SK-N-MC (cell line): ENCODE data around the gene TMEM115.

Source experiments
- DNase-seq: peaks from one replicate; pipeline ENCODE4 v3.0.0-alpha.2; 2011; ENCODE audit warnings: low read depth, low spot score
- H3K27ac ChIP-seq: fragments of 200-600 bp; sonication (generic); 2 replicates; pipeline ENCODE4 v1.5.1; 2016; ENCODE audit warnings: mixed run types
- H3K36me3 ChIP-seq: fragments of 200-600 bp; sonication (generic); 2 replicates; pipeline ENCODE4 v1.6.1; 2017; ENCODE audit warnings: antibody characterized with exemption, low read length, mixed read lengths; ENCODE audit not compliant: insufficient read depth
- H3K4me3 ChIP-seq: fragments of 200-600 bp; sonication (generic); 2 replicates; pipeline ENCODE4 v1.5.1; 2016
- H3K9ac ChIP-seq: fragments of 200-600 bp; sonication (generic); 2 replicates; pipeline ENCODE4 v1.8.0; 2017; ENCODE audit warnings: mixed run types, mixed read lengths; ENCODE audit not compliant: insufficient read length
- H3K9me3 ChIP-seq: fragments of 200-600 bp; sonication (generic); 2 replicates; pipeline ENCODE4 v1.6.1; 2017; ENCODE audit warnings: low read depth, mild to moderate bottlenecking, antibody characterized with exemption, low read length, moderate library complexity, mixed read lengths
- EZH2 ChIP-seq: fragments of 200-600 bp; sonication (generic); IDR thresholded peaks from one replicate; pipeline ENCODE4 v1.6.1; 2017; ENCODE audit warnings: antibody characterized with exemption
- FOXP2 ChIP-seq: optimal IDR thresholded peaks from 2 replicates; pipeline ENCODE3; 2011; ENCODE audit warnings: mild to moderate bottlenecking, moderate library complexity; ENCODE audit not compliant: insufficient read depth; ENCODE audit errors: extremely low read length, control extremely low read depth
- POLR2AphosphoS5 ChIP-seq: IDR thresholded peaks from 2 replicates; pipeline ENCODE4 v1.6.1; 2012; ENCODE audit warnings: mild to moderate bottlenecking, low read depth, low read length, borderline replicate concordance

Gene TMEM115

DNA sequence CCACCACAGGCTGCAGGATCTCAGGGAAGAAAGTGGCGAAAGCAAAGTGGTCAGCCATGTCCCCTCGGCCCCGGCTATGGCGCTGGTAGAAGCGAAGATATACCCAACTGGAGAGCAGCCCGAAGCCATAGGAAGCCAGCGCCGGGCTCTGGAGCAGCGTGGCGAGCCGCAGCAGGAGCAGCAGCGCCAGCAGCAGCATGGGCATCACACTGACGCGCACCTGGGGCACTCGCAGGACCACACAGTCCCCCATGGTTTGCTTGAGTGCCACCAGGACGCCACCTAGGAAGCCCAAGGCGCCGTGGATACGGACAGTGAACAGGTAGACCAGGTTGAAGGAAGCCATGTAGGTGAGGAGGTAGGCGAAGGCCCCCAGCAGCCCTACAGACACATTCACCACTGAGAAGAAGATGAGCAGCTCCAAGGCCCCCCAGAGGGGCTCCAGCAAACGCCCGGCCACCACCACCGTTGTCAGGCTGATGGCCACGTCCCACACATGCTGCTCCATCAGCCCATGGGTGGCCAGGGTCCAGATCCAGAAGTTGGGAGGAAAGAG, 888 bp downstream of the TMEM115 start:
- peak overlapping the region; percentile 78 for H3K4me3 ChIP-seq
- H3K9ac ChIP-seq, result peak overlapping the region; percentile 83
- DNase-seq, result no peak
- no peaks in the 10 kb centered on the region for H3K9me3 ChIP-seq
- no peak overlapping the region for H3K27ac ChIP-seq
- H3K36me3 ChIP-seq, result no peaks in the 10 kb centered on the region; the same call in 1 of the 2 replicates
- TF ChIP-seq POLR2AphosphoS5 (no peak), EZH2 (no peak), FOXP2 (no peak)

DNA sequence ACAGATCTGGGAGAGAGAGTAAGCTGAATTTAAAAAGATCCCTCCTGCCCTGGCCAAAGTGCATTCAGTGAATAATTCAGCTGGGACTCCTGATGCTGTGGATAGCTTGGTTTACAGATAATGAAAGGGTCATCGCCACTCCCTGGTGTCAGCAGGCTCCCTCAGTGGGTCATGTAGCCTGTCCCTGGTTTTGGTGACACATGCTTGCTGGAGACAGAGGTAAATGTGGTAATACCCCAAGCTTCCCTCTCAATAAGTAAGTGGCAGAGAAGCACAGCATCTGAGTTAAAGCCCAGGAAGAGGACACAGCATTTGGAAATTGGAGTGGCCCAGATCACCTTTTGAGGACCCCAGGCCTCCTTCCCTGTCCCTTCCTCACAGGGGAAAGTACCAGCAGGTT, 1.8 kb downstream of the TMEM115 start:
- peak overlapping the region; percentile 78 for H3K4me3 ChIP-seq
- H3K9me3 ChIP-seq, result no peaks in the 10 kb centered on the region
- DNase-seq, result no peak
- H3K36me3 ChIP-seq, result no peaks in the 10 kb centered on the region; the same call in 1 of the 2 replicates
- peak overlapping the region; percentile 83 for H3K9ac ChIP-seq
- no peak overlapping the region for H3K27ac ChIP-seq
- TF ChIP-seq EZH2 (no peak), POLR2AphosphoS5 (no peak), FOXP2 (no peak)

DNA sequence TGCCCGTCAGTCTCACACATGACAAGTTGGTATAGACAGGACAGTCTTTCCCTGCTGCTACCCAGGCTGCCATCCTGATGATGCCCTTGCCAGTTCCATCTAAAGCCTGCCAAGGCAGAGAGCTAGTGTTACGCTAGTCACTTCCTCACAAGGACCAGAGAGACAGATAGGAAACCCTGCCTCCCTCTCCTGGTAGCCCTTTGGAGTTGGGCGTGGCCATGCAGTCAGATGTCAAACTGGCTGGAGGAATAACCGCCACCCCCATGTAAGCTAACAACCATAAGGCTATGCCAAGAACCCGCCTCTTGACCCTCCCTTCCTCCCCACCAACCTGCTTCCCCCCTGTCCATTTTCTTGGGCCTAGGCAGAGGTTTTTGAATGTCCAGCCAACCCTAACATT, 2.8 kb downstream of the TMEM115 start:
- TF ChIP-seq POLR2AphosphoS5 (no peak), FOXP2 (no peak), EZH2 (no peak)
- Histone ChIP-seq H3K9me3 (no peaks in the 10 kb centered on the region), H3K36me3 (no peaks in the 10 kb centered on the region; the same call in 1 of the 2 replicates), H3K4me3 (no peak overlapping the region), H3K9ac (no peak overlapping the region), H3K27ac (no peak overlapping the region)
- no peak for DNase-seq

DNA sequence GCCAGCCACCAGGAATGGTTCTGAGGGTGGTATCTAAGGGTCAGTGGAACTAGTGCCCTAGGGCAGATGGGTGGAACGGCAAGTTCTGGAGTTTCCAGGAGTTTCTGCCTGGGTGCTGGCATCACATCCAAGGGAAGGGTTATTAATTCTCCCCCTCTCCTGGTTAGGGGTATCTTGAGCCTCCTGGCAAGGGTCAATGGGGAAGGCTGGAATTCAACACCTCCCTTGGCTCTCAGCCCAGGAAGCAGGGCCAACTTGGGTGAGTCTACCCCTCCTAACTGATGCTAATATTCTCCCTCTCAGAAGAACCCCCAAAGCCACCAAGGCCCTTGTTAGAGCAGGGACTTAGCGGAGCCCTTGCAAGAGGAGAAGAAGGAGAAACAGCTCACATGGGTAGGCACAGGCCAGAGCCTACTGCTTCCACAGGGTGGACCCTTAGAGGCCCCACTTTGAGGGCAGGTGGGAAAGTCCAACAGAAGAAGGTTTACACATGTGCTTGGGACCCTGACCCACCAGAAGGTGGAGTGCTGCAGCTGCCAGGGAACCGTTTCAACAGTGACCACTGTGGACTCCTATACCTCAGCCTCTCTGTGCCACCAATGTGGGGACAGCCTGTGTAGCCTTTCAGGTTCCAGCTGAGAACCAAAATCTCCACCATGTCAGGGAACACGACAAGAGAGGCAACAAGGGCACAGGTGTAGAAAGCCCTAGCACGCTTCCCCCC, 3.3 kb downstream of the TMEM115 start:
- no peak for DNase-seq
- H3K9ac ChIP-seq, result no peak overlapping the region
- H3K27ac ChIP-seq, result no peak overlapping the region
- H3K9me3 ChIP-seq, result no peaks in the 10 kb centered on the region
- TF ChIP-seq POLR2AphosphoS5 (no peak), FOXP2 (no peak)
- H3K36me3 ChIP-seq, result no peaks in the 10 kb centered on the region; the same call in 1 of the 2 replicates
- H3K4me3 ChIP-seq, result no peak overlapping the region

DNA sequence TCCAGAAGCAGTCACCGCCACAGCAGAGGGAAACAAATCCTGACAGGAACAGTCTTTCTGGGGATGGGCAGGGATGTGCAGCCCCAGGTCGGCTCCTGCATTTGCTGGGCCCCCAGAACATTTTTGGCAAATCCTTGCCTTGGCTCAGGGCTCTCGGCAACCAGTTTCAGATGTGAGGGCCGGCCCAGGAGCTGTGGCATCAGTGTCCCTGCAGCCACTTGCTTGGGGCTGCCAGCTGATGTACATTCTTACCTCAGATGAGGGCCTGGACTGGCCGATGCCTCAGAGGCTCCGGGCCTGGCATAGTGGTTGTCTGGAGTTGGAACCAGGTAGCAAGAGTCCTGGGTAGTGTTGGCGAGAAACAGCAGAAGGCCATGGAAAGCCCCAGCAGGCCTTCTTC, 4.5 kb downstream of the TMEM115 start:
- no peak overlapping the region for H3K27ac ChIP-seq
- TF ChIP-seq POLR2AphosphoS5 (no peak), EZH2 (no peak), FOXP2 (no peak)
- H3K9ac ChIP-seq, result no peak overlapping the region
- no peak overlapping the region for H3K4me3 ChIP-seq
- H3K36me3 ChIP-seq, result no peaks in the 10 kb centered on the region; the same call in 1 of the 2 replicates
- no peaks in the 10 kb centered on the region for H3K9me3 ChIP-seq
- DNase-seq, result no peak

DNA sequence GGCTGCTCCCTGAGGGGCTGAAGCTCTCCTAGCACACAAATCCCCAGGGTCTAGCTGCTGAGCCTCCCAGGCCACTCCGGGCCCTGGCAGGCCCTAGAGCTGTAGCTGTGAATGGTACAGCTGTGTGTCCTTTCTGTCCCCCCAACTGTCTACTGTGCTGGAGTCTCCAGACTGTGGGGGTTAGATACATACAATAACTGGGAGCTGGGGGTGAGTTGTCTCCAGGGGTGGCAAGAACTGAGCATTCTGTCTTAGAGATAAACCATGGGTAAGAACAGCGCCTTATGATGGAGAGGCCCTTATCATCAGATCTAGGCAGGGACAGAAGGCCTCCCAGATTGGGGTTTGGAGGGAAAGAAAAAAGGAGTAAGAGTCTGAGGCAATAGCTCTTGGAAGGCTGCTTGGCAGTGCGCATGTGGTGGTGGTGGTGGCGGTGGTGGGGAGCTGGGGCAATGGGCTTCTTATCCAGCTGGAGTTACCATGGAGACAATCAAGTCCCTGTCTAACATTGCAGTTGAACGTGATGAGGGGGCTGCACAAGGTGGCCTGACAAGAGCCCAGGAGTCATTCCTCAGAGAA, 5.0 kb downstream of the TMEM115 start:
- Histone ChIP-seq H3K4me3 (no peak overlapping the region), H3K27ac (no peak overlapping the region), H3K9me3 (no peaks in the 10 kb centered on the region), H3K36me3 (no peaks in the 10 kb centered on the region; the same call in 1 of the 2 replicates), H3K9ac (no peak overlapping the region)
- DNase-seq, result no peak
- no peak for TF ChIP-seq EZH2

DNA sequence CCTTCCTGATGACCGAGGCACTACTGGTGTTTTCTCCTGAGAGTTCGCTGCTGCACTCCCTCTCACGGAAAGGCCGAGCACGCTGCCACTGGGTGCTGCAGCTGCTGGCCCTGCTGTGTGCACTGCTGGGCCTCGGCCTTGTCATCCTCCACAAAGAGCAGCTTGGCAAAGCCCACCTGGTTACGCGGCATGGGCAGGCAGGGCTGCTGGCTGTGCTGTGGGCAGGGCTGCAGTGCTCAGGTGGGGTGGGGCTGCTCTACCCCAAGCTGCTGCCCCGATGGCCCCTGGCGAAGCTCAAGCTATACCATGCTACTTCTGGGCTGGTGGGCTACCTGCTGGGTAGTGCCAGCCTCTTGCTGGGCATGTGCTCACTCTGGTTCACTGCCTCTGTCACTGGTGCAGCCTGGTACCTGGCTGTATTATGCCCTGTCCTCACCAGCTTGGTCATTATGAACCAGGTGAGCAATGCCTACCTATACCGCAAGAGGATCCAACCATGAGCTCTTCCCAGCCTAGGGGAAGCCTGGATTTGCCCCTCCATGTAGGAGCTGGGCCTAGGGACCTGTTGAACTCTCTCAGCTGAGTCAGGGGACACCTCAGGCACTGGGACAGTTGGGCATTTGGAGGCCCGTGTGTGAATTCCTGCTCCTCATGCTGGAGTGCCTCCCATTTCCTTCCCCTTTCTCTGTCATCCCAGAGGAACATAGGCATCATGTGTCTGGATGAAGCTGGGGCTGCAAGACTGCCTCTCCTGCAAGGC, 5.9 kb downstream of the TMEM115 start:
- no peak for DNase-seq
- no peaks in the 10 kb centered on the region; the same call in 1 of the 2 replicates for H3K36me3 ChIP-seq
- no peak overlapping the region for H3K4me3 ChIP-seq
- H3K9ac ChIP-seq, result no peak overlapping the region
- H3K27ac ChIP-seq, result no peak overlapping the region
- TF ChIP-seq EZH2 (no peak), FOXP2 (no peak), POLR2AphosphoS5 (no peak)
- no peaks in the 10 kb centered on the region for H3K9me3 ChIP-seq

DNA sequence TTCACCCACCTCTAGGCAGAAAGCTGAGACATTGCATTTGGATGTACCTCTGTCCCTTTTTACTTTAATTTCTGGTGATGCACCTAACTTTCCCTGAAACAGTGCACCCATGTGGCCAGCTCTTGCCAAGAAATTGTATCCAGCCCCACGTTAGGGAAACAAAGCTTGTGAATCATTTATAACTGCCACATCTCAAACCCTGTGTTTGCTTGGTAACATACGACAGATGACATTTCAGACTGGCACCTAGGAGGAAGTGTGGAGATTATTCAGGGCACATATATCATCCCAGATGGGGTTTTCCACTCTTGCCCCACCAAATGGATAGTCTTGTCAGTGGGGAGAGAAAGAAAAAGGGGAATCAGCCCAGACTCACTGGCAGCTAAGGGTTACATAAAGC, 6.5 kb downstream of the TMEM115 start:
- TF ChIP-seq EZH2, result no peak
- no peak for TF ChIP-seq POLR2AphosphoS5
- no peak for TF ChIP-seq FOXP2

More for the DNA sequence above, 6.5 kb downstream of the TMEM115 start:
- H3K36me3 ChIP-seq, result no peaks in the 10 kb centered on the region; the same call in 1 of the 2 replicates
- no peak overlapping the region for H3K9ac ChIP-seq
- no peaks in the 10 kb centered on the region for H3K9me3 ChIP-seq
- H3K27ac ChIP-seq, result no peak overlapping the region
- DNase-seq, result no peak
- no peak overlapping the region for H3K4me3 ChIP-seq
